Measurements from ENCODE around the gene NFE2L2.

DNA sequence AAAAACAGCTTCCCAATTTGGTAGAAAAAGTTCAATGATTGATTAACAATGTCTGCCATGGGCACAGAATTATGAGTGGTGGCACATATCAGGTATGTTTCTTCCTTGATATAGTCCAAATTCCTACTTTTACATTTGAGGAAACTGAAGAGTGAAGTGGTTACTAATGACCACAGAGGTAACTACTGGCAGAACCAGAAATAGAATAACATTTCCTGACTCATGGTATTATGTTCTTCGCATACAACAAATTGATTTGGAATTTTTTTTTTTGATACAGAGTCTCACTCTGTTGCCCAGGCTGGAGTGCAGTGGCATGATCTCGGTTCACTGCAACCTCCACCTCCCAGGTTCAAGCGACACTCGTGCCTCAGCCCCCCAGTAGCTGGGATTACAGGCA, 6.0 kb upstream of the NFE2L2 start:
- TF ChIP-seq, protein P1, sequence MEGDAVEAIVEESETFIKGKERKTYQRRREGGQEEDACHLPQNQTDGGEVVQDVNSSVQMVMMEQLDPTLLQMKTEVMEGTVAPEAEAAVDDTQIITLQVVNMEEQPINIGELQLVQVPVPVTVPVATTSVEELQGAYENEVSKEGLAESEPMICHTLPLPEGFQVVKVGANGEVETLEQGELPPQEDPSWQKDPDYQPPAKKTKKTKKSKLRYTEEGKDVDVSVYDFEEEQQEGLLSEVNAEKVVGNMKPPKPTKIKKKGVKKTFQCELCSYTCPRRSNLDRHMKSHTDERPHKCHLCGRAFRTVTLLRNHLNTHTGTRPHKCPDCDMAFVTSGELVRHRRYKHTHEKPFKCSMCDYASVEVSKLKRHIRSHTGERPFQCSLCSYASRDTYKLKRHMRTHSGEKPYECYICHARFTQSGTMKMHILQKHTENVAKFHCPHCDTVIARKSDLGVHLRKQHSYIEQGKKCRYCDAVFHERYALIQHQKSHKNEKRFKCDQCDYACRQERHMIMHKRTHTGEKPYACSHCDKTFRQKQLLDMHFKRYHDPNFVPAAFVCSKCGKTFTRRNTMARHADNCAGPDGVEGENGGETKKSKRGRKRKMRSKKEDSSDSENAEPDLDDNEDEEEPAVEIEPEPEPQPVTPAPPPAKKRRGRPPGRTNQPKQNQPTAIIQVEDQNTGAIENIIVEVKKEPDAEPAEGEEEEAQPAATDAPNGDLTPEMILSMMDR (optimal IDR thresholded peaks at IDR 0.05 in 1 of 3, IDR thresholded peaks at IDR 0.05 in 1 of 3, conservative IDR thresholded peaks at IDR 0.05 in 1 of 3; ENCODE audit: extremely low read depth in 1 of 3, insufficient read depth in 2 of 3, low read length in 3 of 3): no peak
- TF ChIP-seq EZH2 (IDR thresholded peaks at IDR 0.05; ENCODE audit: low read length): no peak
